Smooth muscle cell (in vitro differentiated cells): Measurements from ENCODE around the gene CNTN1. TPM values are rescaled to one million over a fixed set of nuclear protein-coding genes. Genes with fewer than 3 reads are reported as not detected.

ENCODE experiments used
- DNase-seq: peaks from one replicate; lab custom pipeline; 2025; ENCODE audit not compliant: unreplicated experiment; lab: John Stamatoyannopoulos, UW
- H2AFZ ChIP-seq: fragments of 200-600 bp; sonication (generic); 2 replicates; pipeline ENCODE4 v1.6.0; 2016; ENCODE audit warnings: antibody characterized with exemption, low read depth, mild to moderate bottlenecking
- H3F3A ChIP-seq: fragments of 200-600 bp; sonication (generic); 2 replicates; pipeline ENCODE4 v1.6.0; 2017; ENCODE audit warnings: antibody characterized with exemption, low read depth
- H3K27ac ChIP-seq: fragments of 200-600 bp; sonication (generic); 2 replicates; pipeline ENCODE4 v1.5.1; 2016; ENCODE audit warnings: low read depth, mild to moderate bottlenecking
- H3K27me3 ChIP-seq: fragments of 200-600 bp; sonication (generic); 2 replicates; pipeline ENCODE4 v1.6.1; 2016; ENCODE audit warnings: low read depth, mild to moderate bottlenecking
- H3K36me3 ChIP-seq: fragments of 200-600 bp; sonication (generic); 2 replicates; pipeline ENCODE4 v1.5.1; 2016; ENCODE audit warnings: low read depth
- H3K4me1 ChIP-seq: fragments of 200-600 bp; sonication (generic); 2 replicates; pipeline ENCODE4 v1.5.1; 2016; ENCODE audit warnings: low read depth
- H3K4me2 ChIP-seq: fragments of 200-600 bp; sonication (generic); 2 replicates; pipeline ENCODE4 v1.6.0; 2016; ENCODE audit warnings: mild to moderate bottlenecking
- H3K4me3 ChIP-seq: fragments of 200-600 bp; sonication (generic); 2 replicates; pipeline ENCODE4 v1.5.1; 2016; ENCODE audit warnings: mild to moderate bottlenecking
- H3K79me2 ChIP-seq: fragments of 200-600 bp; sonication (generic); 2 replicates; pipeline ENCODE4 v1.6.0; 2016; ENCODE audit warnings: low read depth, mild to moderate bottlenecking
- H3K9ac ChIP-seq: fragments of 200-600 bp; sonication (generic); 2 replicates; pipeline ENCODE4 v1.6.0; 2016; ENCODE audit warnings: low read depth
- H3K9me3 ChIP-seq: fragments of 200-600 bp; sonication (generic); replicated peaks from 2 replicates; pipeline ENCODE4 v1.5.1; 2016; ENCODE audit warnings: low read depth
- H4K20me1 ChIP-seq: fragments of 200-600 bp; sonication (generic); 2 replicates; pipeline ENCODE4 v1.6.0; 2016; ENCODE audit warnings: low read depth
- WGBS: methylation state at CpG from one replicate; pipeline ENCODE4 v1.1.7; 2016; ENCODE audit warnings: low lambda C conversion rate; 5-methylcytosine and 5-hydroxymethylcytosine counted together
- polyA plus RNA-seq: library from polyadenylated mRNA; unstranded; fragments of >200 nt; fragmentation: Nextera tagmentation; extraction: Ambion mirVana; gene quantifications from 2 replicates; pipeline ENCODE4 v1.2.1, GENCODE V29; 2016
- total RNA-seq: library from RNA; depleted of rRNA; stranded (reverse); fragments of >200 nt; gene quantifications from 2 replicates; pipeline ENCODE4 v1.2.3, GENCODE V29; 2014
- TF ChIP-seq, protein P1 (sequence below): fragments of 200-600 bp; sonication (generic); IDR thresholded peaks from 2 replicates; pipeline ENCODE4 v1.5.1; 2017; ENCODE audit warnings: borderline replicate concordance, mild to moderate bottlenecking, antibody characterized with exemption; ENCODE audit not compliant: insufficient read depth, poor library complexity, severe bottlenecking

CNTN1 gene
- total and polyA plus RNA-seq, 2 experiments from 2014 or later = 0.37 to 0.94 TPM

DNA sequence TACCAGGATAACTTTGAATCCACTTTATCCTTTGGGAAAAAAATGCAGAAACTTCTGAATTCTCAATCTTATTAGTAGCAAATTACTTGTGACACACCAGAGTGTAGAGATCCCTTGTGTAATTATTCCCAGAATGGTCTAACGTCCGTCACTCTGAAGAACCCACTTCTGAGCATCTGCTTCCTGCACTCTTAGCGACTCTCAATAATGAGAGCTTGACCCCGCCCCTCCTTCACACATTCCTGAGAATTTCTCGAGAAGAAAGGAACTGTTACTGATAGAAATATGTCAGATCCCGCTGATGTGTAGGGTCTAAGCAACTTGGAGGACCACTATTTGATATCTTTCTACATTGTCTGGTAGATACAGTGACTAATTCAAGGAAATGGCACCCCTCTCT is 277.6 kb downstream of the CNTN1 start:
- Histone ChIP-seq H3F3A (no peaks in the 10 kb centered on the region), H3K79me2 (no peaks in the 10 kb centered on the region), H3K27ac (no peak overlapping the region), H4K20me1 (no peaks in the 10 kb centered on the region), H3K4me2 (no peak overlapping the region), H3K9me3 (no peaks in the 10 kb centered on the region), H3K36me3 (no peaks in the 10 kb centered on the region), H3K27me3 (no peaks in the 10 kb centered on the region), H3K4me1 (no peaks in the 10 kb centered on the region), H2AFZ (no peak overlapping the region), H3K4me3 (no peak overlapping the region), H3K9ac (no peak overlapping the region)
- TF ChIP-seq, protein P1, sequence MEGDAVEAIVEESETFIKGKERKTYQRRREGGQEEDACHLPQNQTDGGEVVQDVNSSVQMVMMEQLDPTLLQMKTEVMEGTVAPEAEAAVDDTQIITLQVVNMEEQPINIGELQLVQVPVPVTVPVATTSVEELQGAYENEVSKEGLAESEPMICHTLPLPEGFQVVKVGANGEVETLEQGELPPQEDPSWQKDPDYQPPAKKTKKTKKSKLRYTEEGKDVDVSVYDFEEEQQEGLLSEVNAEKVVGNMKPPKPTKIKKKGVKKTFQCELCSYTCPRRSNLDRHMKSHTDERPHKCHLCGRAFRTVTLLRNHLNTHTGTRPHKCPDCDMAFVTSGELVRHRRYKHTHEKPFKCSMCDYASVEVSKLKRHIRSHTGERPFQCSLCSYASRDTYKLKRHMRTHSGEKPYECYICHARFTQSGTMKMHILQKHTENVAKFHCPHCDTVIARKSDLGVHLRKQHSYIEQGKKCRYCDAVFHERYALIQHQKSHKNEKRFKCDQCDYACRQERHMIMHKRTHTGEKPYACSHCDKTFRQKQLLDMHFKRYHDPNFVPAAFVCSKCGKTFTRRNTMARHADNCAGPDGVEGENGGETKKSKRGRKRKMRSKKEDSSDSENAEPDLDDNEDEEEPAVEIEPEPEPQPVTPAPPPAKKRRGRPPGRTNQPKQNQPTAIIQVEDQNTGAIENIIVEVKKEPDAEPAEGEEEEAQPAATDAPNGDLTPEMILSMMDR = no peak
- no peak for DNase-seq
- 70% methylated on average over 6 of the region's 6 CpGs for WGBS

DNA sequence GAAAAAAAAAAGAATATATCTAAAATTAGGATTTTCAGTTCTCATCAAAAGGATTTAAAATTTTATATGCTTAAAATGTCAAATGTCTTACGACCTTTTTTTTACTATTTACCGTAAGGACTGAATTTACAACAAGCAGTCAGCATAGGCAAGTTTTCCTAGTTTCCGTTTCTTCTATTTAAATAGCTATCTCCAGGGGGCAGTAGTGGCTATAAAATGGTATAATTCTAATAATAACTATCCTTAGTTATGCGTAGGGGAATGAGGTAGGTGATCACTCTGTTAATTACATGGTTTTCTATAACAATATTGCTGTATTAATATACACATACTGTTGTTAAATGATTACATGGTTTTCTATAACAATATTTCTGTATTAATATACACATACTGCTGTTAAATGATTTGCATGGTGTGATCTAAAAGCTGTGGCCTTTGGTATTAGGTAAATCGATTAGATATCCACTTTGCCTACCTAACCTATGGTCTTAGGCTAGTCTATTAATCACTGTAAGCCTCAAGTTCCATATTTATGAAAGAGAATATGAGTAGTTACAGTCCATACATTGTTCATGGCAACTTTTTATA is 278.2 kb downstream of the CNTN1 start:
- 79% methylated on average over 5 of the region's 5 CpGs for WGBS
- Histone ChIP-seq H3K27me3 (no peaks in the 10 kb centered on the region), H3K4me3 (no peak overlapping the region), H3K36me3 (no peaks in the 10 kb centered on the region), H3K9ac (no peak overlapping the region), H3F3A (no peaks in the 10 kb centered on the region), H3K4me2 (no peak overlapping the region), H2AFZ (no peak overlapping the region), H3K4me1 (no peaks in the 10 kb centered on the region), H3K9me3 (no peaks in the 10 kb centered on the region), H3K27ac (no peak overlapping the region), H3K79me2 (no peaks in the 10 kb centered on the region), H4K20me1 (no peaks in the 10 kb centered on the region)
- DNase-seq = no peak
- TF ChIP-seq, protein P1 = peak; percentile 34

DNA sequence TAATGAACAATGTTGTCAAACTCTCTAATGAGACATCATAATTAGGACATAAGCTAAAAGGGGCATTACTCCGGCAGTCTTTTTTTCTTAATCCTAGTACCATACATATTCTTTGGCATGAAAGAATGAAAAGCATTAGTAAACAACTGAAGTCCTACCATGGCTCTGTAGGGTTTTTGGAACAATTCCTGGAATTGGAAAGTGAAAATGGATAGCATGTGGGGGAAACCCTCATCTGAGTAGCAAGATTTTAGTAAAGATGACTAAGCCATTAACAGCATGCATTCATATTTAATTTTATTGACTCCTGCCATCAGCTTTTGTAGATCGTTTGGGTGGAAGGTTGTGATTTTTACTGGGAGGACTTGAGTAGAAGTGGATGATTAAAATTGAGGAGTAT is 279.7 kb downstream of the CNTN1 start:
- H3K9me3 ChIP-seq = no peaks in the 10 kb centered on the region
- no peaks in the 10 kb centered on the region for H4K20me1 ChIP-seq
- no peak overlapping the region for H3K27ac ChIP-seq
- no peak overlapping the region for H3K4me3 ChIP-seq
- no peak overlapping the region for H2AFZ ChIP-seq
- H3K79me2 ChIP-seq = no peaks in the 10 kb centered on the region
- H3K9ac ChIP-seq = no peak overlapping the region
- DNase-seq = no peak
- WGBS = 76% methylated on average over 2 of the region's 2 CpGs
- H3K4me2 ChIP-seq = no peak overlapping the region
- H3F3A ChIP-seq = no peaks in the 10 kb centered on the region
- no peaks in the 10 kb centered on the region for H3K4me1 ChIP-seq
- H3K27me3 ChIP-seq = no peaks in the 10 kb centered on the region
- TF ChIP-seq, protein P1 = no peak
- no peaks in the 10 kb centered on the region for H3K36me3 ChIP-seq

DNA sequence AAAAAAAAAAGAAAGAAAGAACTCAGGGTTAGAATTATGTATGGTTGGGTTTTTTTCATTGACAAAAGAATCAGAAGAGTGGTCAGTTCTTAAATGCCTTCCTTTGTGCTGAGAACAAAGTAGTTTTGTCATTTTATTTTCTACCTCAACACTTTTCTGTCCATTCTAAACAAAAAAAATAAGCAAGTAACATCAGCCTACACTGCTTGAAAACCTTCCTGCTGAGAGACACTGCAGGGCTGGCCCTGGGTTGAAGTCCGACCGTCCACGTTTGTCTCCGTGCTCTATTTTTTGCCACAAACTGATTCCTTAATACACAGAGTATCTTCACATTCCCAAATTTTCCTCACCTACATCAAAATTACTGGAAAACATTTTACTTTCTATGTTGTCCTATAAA is 284.3 kb downstream of the CNTN1 start:
- 89% methylated on average over 4 of the region's 4 CpGs for WGBS
- TF ChIP-seq, protein P1 = no peak
- no peak for DNase-seq
- H3K9me3 ChIP-seq = no peaks in the 10 kb centered on the region
- H3F3A ChIP-seq = no peaks in the 10 kb centered on the region
- H3K4me1 ChIP-seq = no peaks in the 10 kb centered on the region
- H3K27ac ChIP-seq = no peak overlapping the region
- H3K79me2 ChIP-seq = no peaks in the 10 kb centered on the region
- no peaks in the 10 kb centered on the region for H4K20me1 ChIP-seq
- H3K9ac ChIP-seq = no peak overlapping the region
- H3K4me2 ChIP-seq = no peak overlapping the region
- no peak overlapping the region for H3K4me3 ChIP-seq
- peak overlapping the region; percentile 52 for H2AFZ ChIP-seq
- no peaks in the 10 kb centered on the region for H3K36me3 ChIP-seq
- no peaks in the 10 kb centered on the region for H3K27me3 ChIP-seq
